Vagina (tissue), 2 donors: ENCODE results near the gene GVQW3. TPM values are rescaled to one million over a fixed set of nuclear protein-coding genes. Genes with fewer than 3 reads are reported as not detected.

ENCODE experiments used
- DNase-seq, 2 donors: peaks; one replicate each; pipeline ENCODE4 v3.0.0-alpha.2; 2017; ENCODE audit errors: extremely low spot score in 2 of 2
- H3K27ac ChIP-seq: fragments of 200-600 bp; sonication (generic); one replicate; pipeline ENCODE4 v1.5.1; 2019
- H3K27me3 ChIP-seq: fragments of 200-600 bp; sonication (generic); one replicate; pipeline ENCODE4 v1.5.1; 2019
- H3K36me3 ChIP-seq, 2 donors: fragments of 200-600 bp; sonication (generic); one replicate each; pipeline ENCODE4 v1.5.1; 2017 to 2019
- H3K4me1 ChIP-seq: fragments of 200-600 bp; sonication (generic); one replicate; pipeline ENCODE4 v1.5.1; 2019
- H3K4me3 ChIP-seq, 2 donors: fragments of 200-600 bp; sonication (generic); 1 replicate in 1 of 2; 2 replicates in 1 of 2; pipeline ENCODE4 v1.5.1; 2016 to 2019
- H3K9me3 ChIP-seq: fragments of 200-600 bp; sonication (generic); one replicate; pipeline ENCODE4 v1.5.1; 2019
- CTCF ChIP-seq, 3 experiments: fragments of 450-650 bp in 2 of 3; fragments of 200-600 bp in 1 of 3; sonication (generic) in 1 of 3; IDR thresholded peaks; one replicate each; pipeline ENCODE4 v1.5.1; 2017 to 2019; ENCODE audit warnings: antibody characterized with exemption in 3 of 3, mild to moderate bottlenecking in 2 of 3, moderate library complexity in 2 of 3
- POLR2A ChIP-seq, 2 donors: fragments of 450-650 bp; IDR thresholded peaks; one replicate each; pipeline ENCODE4 v1.6.1; 2017; ENCODE audit warnings: antibody characterized with exemption in 2 of 2, mild to moderate bottlenecking in 2 of 2, moderate library complexity in 2 of 2
- POLR2AphosphoS5 ChIP-seq, 2 donors: sonication (generic); formaldehyde crosslinking; IDR thresholded peaks; one replicate each; pipeline ENCODE4 v1.9.0; 2017; ENCODE audit warnings: antibody characterized with exemption in 2 of 2, mild to moderate bottlenecking in 2 of 2, low read depth in 1 of 2; ENCODE audit not compliant: insufficient read depth in 1 of 2
- intact Hi-C: fragments of 100-400 bp; cut with DNase I; formaldehyde crosslinking; loops from one replicate; pipeline ENCODE4 v1.15.1; 2023
- total RNA-seq: library from RNA; depleted of rRNA; stranded (reverse); fragments of >200 nt; gene quantifications from one replicate; pipeline ENCODE4 v1.2.3, GENCODE V29; 2016

The GVQW3 gene
- total RNA-seq, 1 donor from 2014 or later, result 1.2 TPM

GRCh38 chr11:76337923-76338322, 43.2 kb upstream of the GVQW3 start:
- no peaks in the 10 kb centered on the region for H3K36me3 ChIP-seq
- no peaks in the 10 kb centered on the region for H3K27me3 ChIP-seq
- intact Hi-C loops, result no loop called here
- H3K27ac ChIP-seq, result no peak overlapping the region
- no peak for DNase-seq
- no peak overlapping the region for H3K4me3 ChIP-seq
- peaks cover 8% of the 10 kb centered on the region for H3K4me1 ChIP-seq
- TF ChIP-seq POLR2AphosphoS5 (IDR thresholded peaks at IDR 0.05; ENCODE audit: insufficient read depth in 1 of 2, low read depth in 1 of 2), result no peak
- no peak for TF ChIP-seq POLR2A (IDR thresholded peaks at IDR 0.05)
- TF ChIP-seq CTCF (IDR thresholded peaks at IDR 0.05), result no peak
- H3K9me3 ChIP-seq, result no peaks in the 10 kb centered on the region

- H3K36me3 ChIP-seq, result no peaks in the 10 kb centered on the region
- no peak for DNase-seq
- intact Hi-C loops, result no loop called here
- no peaks in the 10 kb centered on the region for H3K9me3 ChIP-seq
- H3K27me3 ChIP-seq, result no peaks in the 10 kb centered on the region
- TF ChIP-seq POLR2AphosphoS5 (IDR thresholded peaks at IDR 0.05; ENCODE audit: insufficient read depth in 1 of 2, low read depth in 1 of 2) (no peak), CTCF (IDR thresholded peaks at IDR 0.05) (no peak), POLR2A (IDR thresholded peaks at IDR 0.05) (no peak)
- H3K4me3 ChIP-seq, result no peak overlapping the region
- peaks cover 8% of the 10 kb centered on the region for H3K4me1 ChIP-seq
- peak overlapping the region; percentile 56 for H3K27ac ChIP-seq
These were observed 41.9 kb upstream of the GVQW3 start for GRCh38 chr11:76339221-76339620.

- Histone ChIP-seq H3K27me3 (no peaks in the 10 kb centered on the region), H3K4me3 (no peak overlapping the region), H3K4me1 (no peaks in the 10 kb centered on the region), H3K27ac (no peak overlapping the region), H3K36me3 (peaks cover 0 to 14% of the 10 kb centered on the region in 2 donors), H3K9me3 (no peaks in the 10 kb centered on the region)
- intact Hi-C loops, result no loop called here
- DNase-seq, result no peak
- no peak for TF ChIP-seq POLR2AphosphoS5 (IDR thresholded peaks at IDR 0.05; ENCODE audit: insufficient read depth in 1 of 2, low read depth in 1 of 2)
- no peak for TF ChIP-seq CTCF (IDR thresholded peaks at IDR 0.05)
- TF ChIP-seq POLR2A (IDR thresholded peaks at IDR 0.05), result no peak
These were observed 33.7 kb upstream of the GVQW3 start for GRCh38 chr11:76347466-76347865.

- peaks cover 0 to 23% of the 10 kb centered on the region in 2 donors for H3K36me3 ChIP-seq
- intact Hi-C loops, result no loop called here
These were observed 32.8 kb upstream of the GVQW3 start for GRCh38 chr11:76348348-76348747.

More at GRCh38 chr11:76348348-76348747, 32.8 kb upstream of the GVQW3 start:
- Histone ChIP-seq H3K27ac (no peak overlapping the region), H3K9me3 (no peaks in the 10 kb centered on the region), H3K27me3 (no peaks in the 10 kb centered on the region), H3K4me3 (no peak overlapping the region), H3K4me1 (no peaks in the 10 kb centered on the region)
- TF ChIP-seq POLR2A (IDR thresholded peaks at IDR 0.05), result no peak
- no peak for TF ChIP-seq CTCF (IDR thresholded peaks at IDR 0.05)
- no peak for TF ChIP-seq POLR2AphosphoS5 (IDR thresholded peaks at IDR 0.05; ENCODE audit: insufficient read depth in 1 of 2, low read depth in 1 of 2)
- no peak for DNase-seq
